ENCODE data around the gene FNDC11. TPM values are rescaled to one million over a fixed set of nuclear protein-coding genes. Genes with fewer than 3 reads are reported as not detected.

The FNDC11 gene
- total and polyA plus RNA-seq, 2 of the 13 experiments (the other 11 are each of a cell fraction or from before 2014, with no cell fraction given) = 0.07 TPM; not detected in 1

DNA sequence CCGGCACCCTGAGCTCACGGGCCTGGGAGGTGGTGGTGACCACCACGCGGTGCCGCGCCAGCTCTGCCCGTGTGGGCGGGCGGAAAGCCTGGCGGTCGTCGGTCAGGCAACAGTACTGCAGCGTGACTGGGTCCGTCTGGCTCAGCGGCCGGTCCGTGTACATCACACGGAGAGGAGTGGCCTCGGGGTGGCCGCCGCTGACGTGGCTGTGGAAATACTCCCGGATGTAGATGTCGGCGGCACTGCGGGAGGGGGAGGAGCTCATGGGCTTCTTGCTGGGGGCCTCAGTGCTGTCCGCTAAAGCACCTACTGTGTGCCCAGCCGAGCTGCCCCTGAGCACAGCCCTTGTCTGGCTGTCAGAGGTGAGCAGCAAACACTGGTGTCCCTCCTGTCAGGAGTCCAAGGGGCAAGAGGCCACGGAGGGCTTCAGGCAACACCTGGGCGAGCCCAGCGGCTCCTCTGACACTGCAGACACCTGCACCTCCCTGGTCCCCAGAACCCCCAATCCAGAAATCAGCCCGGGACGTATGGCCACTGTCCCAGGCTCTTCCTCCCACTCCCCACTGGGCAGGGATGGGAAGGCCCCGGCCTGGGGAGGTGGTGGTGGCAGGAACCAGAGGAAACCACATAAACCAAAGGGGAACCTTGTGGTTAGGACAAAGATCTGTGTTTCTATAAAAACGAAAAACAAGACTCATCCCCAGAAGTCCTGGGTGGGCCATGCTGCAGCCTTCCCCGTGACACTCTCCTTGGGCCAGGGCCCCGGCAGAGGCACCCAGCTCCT, 13.6 kb downstream of the FNDC11 start:
- H3K79me2 ChIP-seq (ENCODE audit: insufficient read depth, low read length) = no peaks in the 10 kb centered on the region
- ATAC-seq (no peak), FAIRE-seq (no peak), DNase-seq (ENCODE audit: low spot score) (no peak)
- no TSS peak for BruUV-seq (replicated peaks)
- peaks cover 2% of the 10 kb centered on the region; the same call in 1 of the 2 replicates for H4K20me1 ChIP-seq (ENCODE audit: insufficient read depth, low read length)
- intact Hi-C loops (cut with micrococcal nuclease; ENCODE audit: unreplicated experiment) (no loop called here), in situ Hi-C loops (cut with HindIII; ENCODE audit: extremely low pct_ligation_motif_present, low pct_unique_long_range_greater_than_20kb) (no loop called here)
- WGBS (ENCODE audit: low lambda C conversion rate) = 84% methylated on average over 37 of the region's 37 CpGs
- no peak overlapping the region for H3K4me2 ChIP-seq (ENCODE audit: low read depth, low read length)
- no peak overlapping the region for H3K9ac ChIP-seq (ENCODE audit: insufficient read depth, low read depth, low read length)
- no peak overlapping the region for H3K4me3 ChIP-seq (replicated peaks in 1 of 3; ENCODE audit: insufficient read depth in 1 of 3, low read depth in 2 of 3, low read length in 3 of 3)
- no peak overlapping the region for H3K27ac ChIP-seq (ENCODE audit: extremely low read length, insufficient read depth, low read length)
- 0 out of 2 replicates have a peak, but pooled peaks cover under 1% of the 10 kb centered on the region for H3K4me1 ChIP-seq (ENCODE audit: insufficient read depth, low read length)
- H3K36me3 ChIP-seq (replicated peaks in 1 of 2; ENCODE audit: control insufficient read depth in 1 of 2, insufficient read depth in 2 of 2, low read length in 2 of 2) = no peaks in the 10 kb centered on the region
- no peak for TF ChIP-seq ZFP36L1 (CRISPR knock-in tag; IDR thresholded peaks at IDR 0.05)
- TF ChIP-seq, protein P1, sequence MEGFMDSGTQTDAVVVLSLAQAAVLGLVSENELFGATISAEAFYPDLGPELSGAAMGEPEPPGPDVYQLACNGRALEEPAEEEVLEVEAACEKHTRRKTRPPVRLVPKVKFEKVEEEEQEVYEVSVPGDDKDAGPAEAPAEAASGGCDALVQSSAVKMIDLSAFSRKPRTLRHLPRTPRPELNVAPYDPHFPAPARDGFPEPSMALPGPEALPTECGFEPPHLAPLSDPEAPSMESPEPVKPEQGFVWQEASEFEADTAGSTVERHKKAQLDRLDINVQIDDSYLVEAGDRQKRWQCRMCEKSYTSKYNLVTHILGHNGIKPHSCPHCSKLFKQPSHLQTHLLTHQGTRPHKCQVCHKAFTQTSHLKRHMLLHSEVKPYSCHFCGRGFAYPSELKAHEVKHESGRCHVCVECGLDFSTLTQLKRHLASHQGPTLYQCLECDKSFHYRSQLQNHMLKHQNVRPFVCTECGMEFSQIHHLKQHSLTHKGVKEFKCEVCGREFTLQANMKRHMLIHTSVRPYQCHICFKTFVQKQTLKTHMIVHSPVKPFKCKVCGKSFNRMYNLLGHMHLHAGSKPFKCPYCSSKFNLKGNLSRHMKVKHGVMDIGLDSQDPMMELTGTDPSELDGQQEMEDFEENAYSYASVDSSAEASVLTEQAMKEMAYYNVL (CRISPR knock-in tag; IDR thresholded peaks at IDR 0.05; ENCODE audit: borderline replicate concordance) = 0 out of 2 replicates have a peak, but pooled peaks have one; percentile 17
- TF ChIP-seq NONO (IDR thresholded peaks at IDR 0.05) = no peak
- 0 out of 2 replicates have a peak, but pooled peaks have one; percentile 8 for TF ChIP-seq NONO (CRISPR knock-in tag; conservative IDR thresholded peaks at IDR 0.05)
- 0 out of 2 replicates have a peak, but pooled peaks have one; percentile 17 for TF ChIP-seq POLR2G (IDR thresholded peaks at IDR 0.05; ENCODE audit: low read depth, low read length)
- TF ChIP-seq KDM5B (CRISPR knock-in tag; IDR thresholded peaks at IDR 0.05; ENCODE audit: borderline replicate concordance) = peak; percentile 39; the same call in 1 of the 2 replicates
- TF ChIP-seq AGO1 (IDR thresholded peaks at IDR 0.05; ENCODE audit: low read depth, low read length, poor library complexity, severe bottlenecking) = peak; percentile 10
- TF ChIP-seq ZKSCAN1 (IDR thresholded peaks at IDR 0.05; ENCODE audit: low read length) = peak; percentile 88
- TF ChIP-seq ATF7 (IDR thresholded peaks at IDR 0.05) = no peak
- TF ChIP-seq ATF7 (CRISPR knock-in tag; IDR thresholded peaks at IDR 0.05) = no peak
- TF ChIP-seq ZBTB38 (CRISPR knock-in tag; IDR thresholded peaks at IDR 0.05) = peak; percentile 58; the same call in 1 of the 2 replicates
- no peak for TF ChIP-seq NKX3-1 (CRISPR knock-in tag; IDR thresholded peaks at IDR 0.05)
- H3K9me3 ChIP-seq (ENCODE audit: low read length) = no peaks in the 10 kb centered on the region
- POLR2A ChIA-PET = no interaction called here
- CTCF ChIA-PET (ENCODE audit: low intra/inter-chr PET ratio, low total read pairs) = no interaction called here
- H3K27me3 ChIP-seq (ENCODE audit: control insufficient read depth in 1 of 2, insufficient read depth in 2 of 2, low read length in 2 of 2) = no peaks in the 10 kb centered on the region
- H2AFZ ChIP-seq (ENCODE audit: low read length) = no peak overlapping the region

Measured in HepG2 (cell line).